ENCODE results near the gene RANBP9.

DNA sequence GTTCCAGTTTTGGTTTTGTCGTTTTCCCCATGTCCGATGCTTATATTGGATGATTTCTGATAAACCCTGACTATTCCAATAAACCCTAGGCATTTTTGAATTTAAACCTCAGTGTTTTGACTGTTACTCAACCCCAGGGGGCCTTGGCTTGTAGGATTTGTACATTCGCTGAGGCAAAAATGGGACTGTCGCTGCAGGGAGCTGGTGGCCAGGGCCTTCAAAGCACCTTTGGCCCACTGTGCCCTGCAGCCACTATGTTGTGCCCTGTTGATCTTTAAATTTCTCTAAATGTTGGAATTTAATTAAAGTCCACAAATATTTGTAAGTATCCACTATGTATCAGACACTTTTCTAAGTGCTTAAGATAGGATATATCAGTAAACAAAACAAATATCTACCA lies 106.0 kb downstream of the RANBP9 start:
- TF ChIP-seq NFYB (CRISPR knock-in tag; IDR thresholded peaks at IDR 0.05) (no peak), SNRNP70 (IDR thresholded peaks at IDR 0.05; ENCODE audit: low read depth, low read length) (no peak), SYNCRIP (IDR thresholded peaks at IDR 0.05; ENCODE audit: insufficient read depth, low read depth, low read length) (no peak), ZNF354B (CRISPR knock-in tag; IDR thresholded peaks at IDR 0.05) (no peak), ZFP36 (IDR thresholded peaks at IDR 0.05; ENCODE audit: borderline replicate concordance, low read depth, low read length, partially characterized antibody) (no peak), POLR2A (IDR thresholded peaks at IDR 0.05; ENCODE audit: insufficient read depth in 1 of 2, low read depth in 2 of 2, low read length in 2 of 2) (no peak), ZNF552 (CRISPR knock-in tag; IDR thresholded peaks at IDR 0.05; ENCODE audit: borderline replicate concordance) (no peak), PHF21A (CRISPR knock-in tag; IDR thresholded peaks at IDR 0.05) (no peak)
